Lung (tissue), 12 donors: ENCODE results near the gene PCDHA4. TPM values are rescaled to one million over a fixed set of nuclear protein-coding genes. Genes with fewer than 3 reads are reported as not detected.
"Not testable (repeated sequence)": the region's sequence is repeated elsewhere in the genome, so short reads cannot be mapped to it uniquely, and the experiment has no call there.

ENCODE experiments used
- ATAC-seq: fragments of 200-7000 bp; cut with Tn5 transposase; one replicate; pipeline ENCODE4 v1.9.1; 2020; ENCODE audit warnings: moderate number of reproducible peaks; ENCODE audit not compliant: insufficient read depth, low FRiP score
- DNase-seq, 3 donors: peaks; one replicate each; pipeline ENCODE4 v3.0.0-alpha.2; 2013 to 2017
- H3K27ac ChIP-seq, 2 donors: one replicate each; pipeline ENCODE4 v1.5.1; 2013; ENCODE audit warnings: mild to moderate bottlenecking in 2 of 2, moderate library complexity in 2 of 2, control low read depth in 1 of 2, inconsistent platforms in 1 of 2, low read depth in 1 of 2, low read length in 1 of 2
- H3K27me3 ChIP-seq, 3 donors: one replicate each; pipeline ENCODE4 v1.5.1; 2013; ENCODE audit warnings: low read length in 2 of 3; ENCODE audit not compliant: control insufficient read depth in 3 of 3, insufficient read depth in 3 of 3
- H3K36me3 ChIP-seq, 4 donors: one replicate each; pipeline ENCODE4 v1.5.1; 2013; ENCODE audit warnings: low read length in 4 of 4, mild to moderate bottlenecking in 1 of 4, moderate library complexity in 1 of 4; ENCODE audit not compliant: control insufficient read depth in 4 of 4, insufficient read depth in 4 of 4
- H3K4me1 ChIP-seq, 5 donors: one replicate each; pipeline ENCODE4 v1.5.1; 2013; ENCODE audit warnings: low read length in 5 of 5, mild to moderate bottlenecking in 2 of 5, moderate library complexity in 1 of 5; ENCODE audit not compliant: control insufficient read depth in 5 of 5, insufficient read depth in 5 of 5
- H3K4me3 ChIP-seq: one replicate; pipeline ENCODE4 v1.5.1; 2013; ENCODE audit warnings: mild to moderate bottlenecking, control low read depth, moderate library complexity
- H3K9ac ChIP-seq, 2 donors: one replicate each; pipeline ENCODE4 v1.5.1; 2013; ENCODE audit warnings: low read length in 2 of 2, control low read depth in 1 of 2; ENCODE audit not compliant: insufficient read depth in 1 of 2
- H3K9me3 ChIP-seq, 4 donors: one replicate each; pipeline ENCODE4 v1.5.1; 2013; ENCODE audit warnings: low read length in 3 of 4, mild to moderate bottlenecking in 1 of 4, moderate library complexity in 1 of 4; ENCODE audit not compliant: control insufficient read depth in 4 of 4, insufficient read depth in 3 of 4
- CTCF ChIP-seq: IDR thresholded peaks from 2 replicates; pipeline ENCODE4 v1.5.1; 2012; ENCODE audit warnings: mild to moderate bottlenecking; ENCODE audit errors: control extremely low read depth, extremely low read depth
- WGBS, 2 donors: extraction: QIAGEN DNeasy Blood & Tissue Kit; methylation state at CpG; one replicate each; pipeline ENCODE4 v1.1.7; 2013; 5-methylcytosine and 5-hydroxymethylcytosine counted together
- polyA plus RNA-seq, 2 donors: library from polyadenylated mRNA; stranded (reverse); fragments of 200-250 nt; gene quantifications; one replicate each; pipeline ENCODE4 v1.2.1, GENCODE V29; 2013
- total RNA-seq, 2 donors: library from RNA; depleted of rRNA in 1 of 2; stranded (reverse); fragments of >200 nt in 1 of 2; gene quantifications; one replicate each; pipeline ENCODE4 v1.2.1, GENCODE V29; 2014 to 2021
- donor health status: control.
- donor health status: control.
- donor health status: Bipolar disorder and iron deficiency.
- donor health status: healthy.
- donor health status: DM: yes; HTN: yes; CAD: no.

PCDHA4 gene
- total and polyA plus RNA-seq, 4 donors, result 0.26 to 2.9 (median 1.0) TPM

GRCh38 chr5:140796718-140797095 lies 10.2 kb upstream of the PCDHA4 start:
- H3K27me3 ChIP-seq, result peaks cover 0 to 3% (median 0%) of the 10 kb centered on the region in 3 donors
- TF ChIP-seq CTCF, result no peak
- H3K4me1 ChIP-seq, result no peaks in the 10 kb centered on the region
- no peak overlapping the region for H3K4me3 ChIP-seq
- ATAC-seq, result no peak
- H3K9ac ChIP-seq, result no peak overlapping the region
- WGBS, 2 donors, result 55 to 64% methylated on average over 35 to 39 of the region's 39 CpGs
- no peaks in the 10 kb centered on the region for H3K36me3 ChIP-seq
- peaks cover 0 to 25% (median 13%) of the 10 kb centered on the region in 4 donors for H3K9me3 ChIP-seq
- DNase-seq, result no peak
- H3K27ac ChIP-seq, result no peak overlapping the region

GRCh38 chr5:140800816-140801493 lies 5.9 kb upstream of the PCDHA4 start, which contains the start of gene PCDHA3:
TSS of gene PCDHA3 (plus strand) at chr5:140801057.
- 18 to 19% methylated on average over 29 of the region's 29 CpGs for WGBS, 2 donors
- ATAC-seq (no peak), DNase-seq (peak in 2 of 3 donors; percentile 16 to 45)
- peaks cover 0 to 31% (median under 1%) of the 10 kb centered on the region in 4 donors for H3K9me3 ChIP-seq
- peaks cover 0 to 2% (median 0%) of the 10 kb centered on the region in 5 donors for H3K4me1 ChIP-seq
- peak within 1 kb of the TSS; percentile 16 for H3K4me3 ChIP-seq
- no peak within 1 kb of the TSS for H3K27ac ChIP-seq
- no peaks in the 10 kb centered on the region for H3K27me3 ChIP-seq
- no peak for TF ChIP-seq CTCF
- H3K36me3 ChIP-seq, result no peaks in the 10 kb centered on the region
- no peak within 1 kb of the TSS for H3K9ac ChIP-seq

GRCh38 chr5:140801494-140801841 lies 5.4 kb upstream of the PCDHA4 start:
- DNase-seq, result no peak
- ATAC-seq, result no peak
- H3K4me3 ChIP-seq, result no peak overlapping the region
- H3K9me3 ChIP-seq, result peaks cover 0 to 26% (median 0%) of the 10 kb centered on the region in 4 donors
- no peak overlapping the region for H3K27ac ChIP-seq
- no peak for TF ChIP-seq CTCF
- H3K36me3 ChIP-seq, result no peaks in the 10 kb centered on the region
- H3K4me1 ChIP-seq, result peaks cover 0 to 2% (median 0%) of the 10 kb centered on the region in 5 donors
- WGBS, 2 donors, result 12 to 17% methylated on average over 16 of the region's 16 CpGs
- H3K27me3 ChIP-seq, result no peaks in the 10 kb centered on the region
- H3K9ac ChIP-seq, result no peak overlapping the region

- not testable (repeated sequence) for DNase-seq, H3K36me3 ChIP-seq, H3K4me3 ChIP-seq, H3K4me1 ChIP-seq, H3K27me3 ChIP-seq, H3K27ac ChIP-seq, H3K9ac ChIP-seq, ATAC-seq
- 45 to 53% methylated on average over 45 of the region's 45 CpGs for WGBS, 2 donors
- peaks cover 0 to 23% (median 0%) of the 10 kb centered on the region in 4 donors for H3K9me3 ChIP-seq
Measured at GRCh38 chr5:140802381-140802780, 4.5 kb upstream of the PCDHA4 start.
